GM12873 (cell line): ENCODE measurements around the gene ATF5.

Source experiments
- CTCF ChIP-seq: IDR thresholded peaks from 2 replicates; pipeline ENCODE4 v1.5.1; 2012; ENCODE audit warnings: low read depth, mild to moderate bottlenecking, moderate library complexity, low read length, control low read depth; ENCODE audit not compliant: insufficient read depth; ENCODE audit errors: missing control alignments

Gene ATF5

DNA sequence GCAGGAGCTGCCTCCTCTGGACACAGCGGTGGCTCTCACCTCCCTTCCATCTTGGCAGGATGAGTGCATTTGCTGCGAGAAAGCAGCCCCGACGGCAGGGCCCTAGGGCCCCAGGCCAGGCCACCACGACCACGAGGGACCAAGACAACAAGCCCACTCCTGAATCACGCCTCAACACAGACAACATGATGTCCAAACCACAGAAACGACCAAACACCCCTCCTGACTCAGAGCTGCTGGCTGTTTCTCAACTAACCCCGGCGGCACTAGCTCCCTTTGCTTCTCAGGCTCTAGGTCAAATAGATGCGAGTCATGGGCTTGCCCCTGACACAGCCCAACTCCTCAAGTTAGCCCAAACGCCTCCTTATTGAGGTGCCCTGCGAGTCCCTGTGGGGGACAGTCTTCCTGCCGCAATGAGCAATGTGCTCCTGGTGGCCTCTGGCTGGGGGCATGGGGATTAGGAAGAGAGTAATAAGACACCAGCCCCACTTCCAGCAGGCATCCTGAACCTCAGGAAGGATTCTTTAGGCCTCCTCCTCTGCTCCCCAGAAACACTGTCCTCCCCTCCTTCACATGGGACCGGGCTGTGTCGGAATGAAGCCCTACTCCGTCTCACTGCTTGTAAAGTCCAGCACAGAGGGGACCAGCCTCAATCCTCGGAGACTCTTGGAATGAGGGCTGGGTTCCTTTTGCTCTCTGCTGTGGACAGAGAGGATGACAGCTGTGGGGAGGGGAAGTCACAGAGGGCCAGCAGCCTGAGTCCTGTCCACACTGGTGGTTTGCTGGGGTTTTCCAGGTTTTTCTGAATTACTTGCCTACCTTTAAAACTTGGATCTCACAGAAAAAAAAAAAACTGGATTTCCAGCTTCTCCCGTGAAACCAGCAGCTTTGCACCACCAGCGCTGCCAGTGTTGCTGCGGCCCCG is 6.9 kb upstream of the ATF5 start:
- no peak for TF ChIP-seq CTCF

GRCh38 chr19:49923055-49924003 is 5.7 kb upstream of the ATF5 start:
- TF ChIP-seq CTCF = no peak

- TF ChIP-seq CTCF = no peak
Measured at GRCh38 chr19:49924004-49924880, 4.8 kb upstream of the ATF5 start.

DNA sequence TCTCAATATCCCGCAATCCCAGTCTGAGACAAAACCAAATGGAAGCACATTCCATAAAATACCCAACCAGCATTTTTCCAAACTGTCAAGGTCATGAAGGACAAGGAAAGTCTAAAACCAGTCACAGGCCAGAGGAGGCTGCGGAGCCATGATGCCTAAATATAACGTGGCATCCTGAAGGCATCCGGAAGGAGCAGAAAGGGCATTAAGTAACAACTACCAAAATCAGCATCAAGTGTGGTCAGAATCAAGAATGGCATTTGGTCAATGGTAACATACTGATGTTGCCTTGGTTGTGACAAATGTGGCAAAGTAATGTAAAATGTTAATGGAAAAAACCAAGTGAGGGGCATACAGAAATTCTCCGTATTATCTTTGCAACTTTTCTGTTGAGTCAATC is 3.5 kb upstream of the ATF5 start:
- no peak for TF ChIP-seq CTCF

DNA sequence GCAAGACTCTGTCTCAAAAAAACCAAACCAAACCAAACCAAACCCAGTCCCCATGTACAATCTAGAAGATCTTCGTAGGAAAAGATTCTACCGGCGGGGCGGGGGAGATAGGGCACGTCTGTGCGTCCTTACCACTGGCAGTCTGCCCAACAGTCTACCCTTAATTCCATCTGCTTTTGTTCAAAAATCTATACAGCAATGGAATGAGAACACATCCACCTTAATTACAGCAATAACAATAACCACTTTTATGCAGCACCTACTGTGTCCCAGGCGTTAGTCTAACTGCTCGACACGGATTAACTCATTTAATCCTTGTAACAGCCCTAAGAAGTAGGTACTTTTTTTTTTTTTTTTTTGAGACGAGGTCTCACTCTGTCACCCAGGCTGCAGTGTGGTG is 2.5 kb upstream of the ATF5 start:
- no peak for TF ChIP-seq CTCF

DNA sequence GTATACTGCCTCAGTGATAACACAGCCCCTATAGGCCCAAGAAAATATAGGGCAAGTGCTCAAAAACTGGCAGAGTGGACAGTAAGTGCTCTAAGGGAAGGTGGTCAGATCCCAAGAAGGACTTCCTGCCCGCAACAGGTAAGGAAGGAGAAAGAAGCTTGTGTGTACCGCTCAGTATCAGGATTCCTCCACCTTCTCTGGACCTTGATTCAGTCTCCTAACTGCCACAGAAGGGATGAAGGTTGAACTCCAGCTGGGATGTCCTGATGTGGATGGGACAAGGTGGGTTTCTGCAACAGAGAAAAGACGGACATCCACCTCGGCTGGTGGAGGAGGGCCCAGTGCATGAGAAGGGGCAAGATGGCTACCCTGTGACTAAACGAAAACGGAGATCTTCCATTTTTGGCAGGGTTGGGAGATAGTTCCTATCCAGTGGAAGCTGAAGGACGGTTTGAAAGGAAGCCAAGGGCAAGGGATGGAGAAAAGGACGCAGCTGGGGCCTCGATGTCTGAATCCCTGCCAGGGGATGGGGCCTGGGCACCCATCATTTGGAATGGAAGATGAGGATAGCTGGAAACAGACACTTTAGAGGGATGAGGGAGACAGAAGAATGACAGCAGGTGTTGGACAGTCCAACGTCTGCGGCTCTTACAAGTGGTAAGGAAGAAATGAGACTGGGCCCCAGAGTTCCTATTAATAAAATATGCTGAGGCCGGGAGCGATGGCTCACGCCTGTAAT is 1.3 kb upstream of the ATF5 start:
- TF ChIP-seq CTCF = no peak
